ENCODE results near the gene AP3B2.
A peak's percentile ranks its signal among the peaks of the same experiment; 100 is the strongest.

AP3B2 gene

DNA sequence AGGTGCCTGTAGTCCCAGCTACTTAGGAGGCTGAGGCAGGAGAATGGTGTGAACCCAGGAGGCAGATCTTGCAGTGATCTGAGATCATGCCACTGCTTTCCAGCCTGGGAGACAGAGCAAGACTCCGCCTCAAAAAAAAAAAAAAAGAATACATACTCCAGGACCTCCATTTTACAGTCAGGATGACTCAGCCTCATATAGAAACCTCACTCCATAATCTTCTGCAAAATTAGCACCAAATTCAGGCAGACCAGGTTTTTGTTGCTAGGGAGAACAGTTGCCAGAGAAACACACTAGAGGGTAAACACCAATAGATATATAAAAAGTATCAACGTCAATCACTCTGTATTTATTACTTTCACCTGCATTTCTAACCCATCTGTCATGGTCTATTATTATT, 28.3 kb upstream of the AP3B2 start:
- Histone ChIP-seq H3K4me2 (no peak overlapping the region), H4K20me1 (no peaks in the 10 kb centered on the region), H3K27me3 (no peaks in the 10 kb centered on the region), H3K4me1 (no peaks in the 10 kb centered on the region), H3K9ac (no peak overlapping the region), H3K4me3 (no peak overlapping the region), H3K9me3 (replicated peaks in 1 of 11) (no peaks in the 10 kb centered on the region), H3K36me3 (peaks cover 0 to 27% (median 13%) of the 10 kb centered on the region in 11 experiments; a peak in 10 of 22 replicates), H3K27ac (no peak overlapping the region)
- TF ChIP-seq Cebpa-rat (IDR thresholded peaks at IDR 0.05): no peak

DNA sequence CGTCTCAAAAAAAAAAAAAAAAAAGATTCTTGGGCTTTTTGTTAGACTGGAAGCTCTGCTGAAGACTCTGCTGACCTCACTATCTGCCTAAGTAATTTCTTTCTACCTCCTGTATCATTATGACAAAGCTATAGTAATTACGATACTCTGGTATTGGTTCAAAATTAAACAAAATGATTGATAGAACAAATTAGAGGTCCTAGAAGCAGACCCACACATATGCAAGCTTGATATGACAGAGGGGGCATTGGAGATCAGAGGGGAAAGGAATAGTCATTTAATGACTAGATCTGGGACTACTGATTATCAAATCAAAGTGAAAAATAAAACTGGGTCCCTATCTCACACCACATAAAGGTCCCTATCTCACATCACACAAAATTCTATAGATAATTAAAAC, 21.9 kb upstream of the AP3B2 start:
- no peak overlapping the region for H3K4me2 ChIP-seq
- no peak overlapping the region for H3K9ac ChIP-seq
- H3K4me3 ChIP-seq: no peak overlapping the region
- H3K36me3 ChIP-seq: peaks cover 0 to 29% (median 13%) of the 10 kb centered on the region in 11 experiments; a peak in 15 of 22 replicates
- H3K27ac ChIP-seq: no peak overlapping the region
- TF ChIP-seq Cebpa-rat (IDR thresholded peaks at IDR 0.05): no peak
- no peaks in the 10 kb centered on the region for H3K4me1 ChIP-seq
- no peaks in the 10 kb centered on the region for H3K9me3 ChIP-seq (replicated peaks in 1 of 11)
- H3K27me3 ChIP-seq: no peaks in the 10 kb centered on the region
- no peaks in the 10 kb centered on the region for H4K20me1 ChIP-seq

DNA sequence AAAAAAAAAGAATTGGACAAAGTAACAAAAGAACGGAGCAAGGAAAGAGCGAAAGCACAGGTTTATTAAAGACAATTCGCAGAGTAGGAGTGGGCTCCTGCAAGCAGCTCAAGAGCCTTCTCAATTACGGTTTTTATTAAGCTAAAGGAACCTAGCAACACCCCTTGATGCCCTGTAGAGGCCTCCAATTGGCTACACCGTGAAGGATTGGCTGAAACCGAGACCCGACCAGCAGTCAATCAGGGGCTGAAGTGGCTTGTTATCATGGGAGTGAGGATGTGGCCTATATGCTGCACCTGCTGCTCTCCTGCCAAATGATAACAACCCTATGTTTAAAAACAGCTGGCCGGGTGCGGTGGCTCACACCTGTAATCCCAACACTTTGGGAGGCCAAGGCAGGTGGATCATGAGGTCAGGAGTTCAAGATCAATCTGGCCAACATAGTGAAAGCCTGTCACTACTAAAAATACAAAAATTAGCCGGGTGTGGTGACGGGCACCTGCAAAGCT, 20.4 kb upstream of the AP3B2 start:
- no peak overlapping the region for H3K9ac ChIP-seq
- H4K20me1 ChIP-seq: no peaks in the 10 kb centered on the region
- H3K27ac ChIP-seq: no peak overlapping the region
- no peaks in the 10 kb centered on the region for H3K27me3 ChIP-seq
- peaks cover 0 to 25% (median 5%) of the 10 kb centered on the region in 11 experiments; a peak in 14 of 22 replicates for H3K36me3 ChIP-seq
- H3K4me3 ChIP-seq: no peak overlapping the region
- TF ChIP-seq Cebpa-rat (IDR thresholded peaks at IDR 0.05): no peak
- no peaks in the 10 kb centered on the region for H3K4me1 ChIP-seq
- H3K4me2 ChIP-seq: no peak overlapping the region
- H3K9me3 ChIP-seq (replicated peaks in 1 of 11): no peaks in the 10 kb centered on the region

DNA sequence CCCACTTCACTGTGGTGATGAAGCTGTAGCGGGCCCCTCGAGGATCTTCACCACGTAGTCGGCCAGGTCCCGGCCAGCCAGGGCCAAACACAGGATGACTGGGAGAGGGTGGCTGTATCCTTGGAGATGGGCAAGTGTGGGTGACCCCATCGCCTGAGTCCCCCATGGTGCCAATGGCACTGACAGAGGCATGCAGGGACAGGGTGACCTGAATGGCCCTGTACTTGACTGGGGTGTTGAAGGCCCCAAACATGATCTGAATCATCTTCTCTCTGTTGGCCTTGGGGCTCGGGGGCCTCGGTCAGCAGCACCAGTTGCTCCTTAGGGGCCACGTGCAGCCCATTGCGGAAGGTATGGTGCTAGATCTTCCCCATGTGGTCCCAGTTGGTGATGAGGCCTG, 17.1 kb upstream of the AP3B2 start:
- Histone ChIP-seq H3K27ac (no peak overlapping the region), H4K20me1 (no peaks in the 10 kb centered on the region), H3K4me3 (no peak overlapping the region), H3K27me3 (no peaks in the 10 kb centered on the region), H3K9me3 (replicated peaks in 1 of 11) (no peaks in the 10 kb centered on the region), H3K9ac (no peak overlapping the region), H3K4me2 (no peak overlapping the region), H3K4me1 (no peaks in the 10 kb centered on the region), H3K36me3 (peaks cover 0 to 10% (median 0%) of the 10 kb centered on the region in 11 experiments; a peak in 5 of 22 replicates)
- no peak for TF ChIP-seq Cebpa-rat (IDR thresholded peaks at IDR 0.05)

DNA sequence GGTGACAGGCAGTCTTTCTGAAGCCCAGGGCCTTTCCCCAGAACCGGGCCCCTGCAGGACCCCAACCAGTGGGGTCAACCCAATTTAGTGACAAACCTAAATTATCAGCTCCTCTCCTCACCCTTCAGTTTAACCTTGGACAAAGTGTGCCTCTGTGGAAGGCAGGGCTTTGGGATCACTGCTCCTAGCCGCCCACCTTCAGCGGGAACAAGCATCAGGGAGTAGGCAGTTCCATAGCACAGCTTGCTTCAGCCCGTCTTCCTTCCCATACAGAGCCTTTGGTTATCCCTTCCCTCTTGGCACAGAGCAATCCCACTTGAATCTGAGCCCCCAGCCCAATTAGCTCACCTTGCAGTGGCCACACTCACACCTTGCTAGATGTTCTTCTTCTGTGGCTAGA, 5.3 kb upstream of the AP3B2 start:
- H3K27ac ChIP-seq: no peak overlapping the region
- no peaks in the 10 kb centered on the region for H3K27me3 ChIP-seq
- no peak for TF ChIP-seq Cebpa-rat (IDR thresholded peaks at IDR 0.05)
- no peak overlapping the region for H3K9ac ChIP-seq
- no peaks in the 10 kb centered on the region for H3K36me3 ChIP-seq
- no peaks in the 10 kb centered on the region; a peak in 1 of 22 replicates for H4K20me1 ChIP-seq
- peaks cover 10 to 23% (median 18%) of the 10 kb centered on the region in 11 experiments; a peak in 21 of 22 replicates for H3K9me3 ChIP-seq (replicated peaks in 1 of 11)
- peaks cover 5 to 6% (median 6%) of the 10 kb centered on the region in 10 experiments; a peak in 17 of 20 replicates for H3K4me1 ChIP-seq
- H3K4me2 ChIP-seq: no peak overlapping the region
- no peak overlapping the region for H3K4me3 ChIP-seq

DNA sequence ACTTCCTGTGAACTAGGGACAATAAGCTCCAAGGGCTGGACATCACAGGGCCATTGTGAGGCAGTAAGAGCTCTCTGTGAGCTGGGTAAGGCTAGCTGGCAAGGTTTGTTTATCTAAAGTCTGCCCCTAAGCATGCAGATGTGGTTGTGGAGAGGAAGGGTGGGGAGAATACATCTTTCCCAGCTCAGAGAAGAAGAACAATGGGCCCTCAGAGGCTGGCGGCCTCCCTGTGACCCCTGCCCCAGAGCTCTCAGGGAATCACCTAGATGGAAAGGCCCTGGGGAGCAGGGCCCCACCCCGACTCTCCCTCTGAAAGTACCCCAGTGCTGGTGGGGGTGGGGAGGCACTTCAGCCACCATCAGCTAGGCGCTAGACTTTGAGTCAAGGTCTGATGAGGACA, 4.3 kb upstream of the AP3B2 start:
- H3K27ac ChIP-seq: no peak overlapping the region
- TF ChIP-seq Cebpa-rat (IDR thresholded peaks at IDR 0.05): no peak
- H3K4me2 ChIP-seq: no peak overlapping the region
- no peak overlapping the region for H3K4me3 ChIP-seq
- H4K20me1 ChIP-seq: peaks cover 0 to 3% (median under 1%) of the 10 kb centered on the region in 11 experiments; a peak in 4 of 22 replicates
- no peak overlapping the region for H3K9ac ChIP-seq
- no peaks in the 10 kb centered on the region for H3K36me3 ChIP-seq
- H3K9me3 ChIP-seq (replicated peaks in 1 of 11): peaks cover 10 to 23% (median 18%) of the 10 kb centered on the region in 11 experiments; a peak in 21 of 22 replicates
- H3K4me1 ChIP-seq: peaks cover 7 to 10% (median 9%) of the 10 kb centered on the region in 10 experiments; a peak in 19 of 20 replicates
- no peaks in the 10 kb centered on the region for H3K27me3 ChIP-seq

DNA sequence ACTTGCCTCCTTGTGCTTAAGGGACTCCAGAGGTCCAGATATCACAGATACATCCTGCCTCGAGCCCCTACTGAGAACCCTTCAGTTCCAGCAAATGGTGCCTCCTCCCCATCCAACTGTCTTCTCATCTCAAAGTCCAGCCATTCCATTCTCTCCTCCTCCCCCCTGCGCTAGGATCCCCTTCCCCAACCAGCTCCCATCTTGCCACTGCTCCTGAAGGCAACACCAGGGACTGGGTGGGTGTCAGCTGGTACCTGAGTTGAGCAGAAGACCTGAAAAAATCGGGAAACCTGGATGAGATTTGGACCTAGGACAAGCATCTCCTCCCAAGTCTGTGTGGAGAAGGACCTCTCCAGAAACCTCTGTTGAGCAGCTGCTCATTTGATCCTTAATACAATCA, 2.4 kb upstream of the AP3B2 start:
- no peak for TF ChIP-seq Cebpa-rat (IDR thresholded peaks at IDR 0.05)
- Histone ChIP-seq H3K9me3 (replicated peaks in 1 of 11) (peaks cover 5 to 8% (median 7%) of the 10 kb centered on the region in 11 experiments; a peak in 21 of 22 replicates), H3K27ac (no peak overlapping the region), H4K20me1 (peaks cover 0 to 11% (median 6%) of the 10 kb centered on the region in 11 experiments; a peak in 7 of 22 replicates), H3K27me3 (no peaks in the 10 kb centered on the region), H3K36me3 (no peaks in the 10 kb centered on the region), H3K4me2 (no peak overlapping the region), H3K9ac (no peak overlapping the region), H3K4me3 (no peak overlapping the region), H3K4me1 (peaks cover 11 to 16% (median 13%) of the 10 kb centered on the region in 10 experiments; a peak in 19 of 20 replicates)

DNA sequence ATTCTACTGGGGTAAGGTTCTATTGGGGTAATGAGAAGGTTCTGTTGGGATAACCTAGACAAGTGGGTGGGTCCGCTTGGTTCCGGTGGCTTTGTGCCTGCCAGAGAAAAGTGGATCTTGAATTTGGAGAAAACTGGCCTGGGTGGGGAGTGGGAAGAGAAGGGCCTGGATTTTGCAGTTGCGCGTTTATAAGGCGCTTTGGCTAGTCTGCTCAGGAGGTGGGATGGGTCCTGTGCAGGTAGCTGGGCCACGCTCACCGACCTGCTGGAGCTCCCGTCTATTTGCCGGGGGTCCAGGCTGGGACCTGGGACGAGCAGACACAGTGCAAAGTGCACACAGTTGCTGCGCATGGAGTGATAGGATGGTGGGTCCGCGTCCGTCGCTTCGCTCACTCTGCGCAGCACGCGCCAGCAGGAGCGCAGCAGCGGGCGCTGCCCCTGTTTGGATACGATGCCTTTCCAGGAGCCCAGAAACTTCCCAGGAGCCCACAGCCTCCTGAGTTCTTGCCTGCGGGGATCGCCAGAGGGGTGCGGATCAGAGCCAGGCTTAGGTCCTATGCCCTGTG, 1.3 kb upstream of the AP3B2 start:
- no peaks in the 10 kb centered on the region for H3K36me3 ChIP-seq
- no peaks in the 10 kb centered on the region for H3K27me3 ChIP-seq
- no peak for TF ChIP-seq Cebpa-rat (IDR thresholded peaks at IDR 0.05)
- H3K4me2 ChIP-seq: peak overlapping the region in 2 of 11 experiments; percentile 93 to 94; a peak in 5 of 22 replicates
- H3K4me1 ChIP-seq: peaks cover 11 to 16% (median 13%) of the 10 kb centered on the region in 10 experiments; a peak in 19 of 20 replicates
- H4K20me1 ChIP-seq: peaks cover 0 to 11% (median 6%) of the 10 kb centered on the region in 11 experiments; a peak in 7 of 22 replicates
- H3K9me3 ChIP-seq (replicated peaks in 1 of 11): no peaks in the 10 kb centered on the region
- H3K4me3 ChIP-seq: no peak overlapping the region
- no peak overlapping the region for H3K9ac ChIP-seq
- no peak overlapping the region for H3K27ac ChIP-seq

DNA sequence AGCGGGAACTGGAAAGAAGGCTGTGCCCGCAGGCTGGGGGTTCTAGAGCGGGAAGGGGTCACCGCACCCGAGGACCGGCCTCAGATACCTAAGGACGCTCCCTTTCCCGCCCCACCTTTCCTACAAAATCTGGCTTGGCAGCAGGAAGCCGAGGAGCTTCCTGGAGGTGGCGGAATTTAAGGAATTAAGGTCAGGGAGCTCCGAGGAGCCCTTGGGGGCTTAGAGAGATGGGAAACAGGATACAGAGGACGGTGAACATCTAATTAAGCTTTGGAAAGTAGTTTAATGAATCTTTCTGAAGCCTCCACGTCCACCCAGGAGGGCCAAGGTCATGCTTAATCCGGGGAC, 507 bp upstream of the AP3B2 start:
- Histone ChIP-seq H3K27me3 (no peaks in the 10 kb centered on the region), H3K27ac (peak overlapping the region in 4 of 11 experiments; percentile 9 to 66 (median 60); a peak in 5 of 22 replicates), H3K4me3 (peak overlapping the region; percentile 69 to 88 (median 78)), H3K9ac (peak overlapping the region; percentile 1 to 78 (median 65); a peak in 18 of 22 replicates), H3K36me3 (no peaks in the 10 kb centered on the region), H3K4me2 (peak overlapping the region; percentile 88 to 99 (median 96)), H3K4me1 (peaks cover 11 to 16% (median 13%) of the 10 kb centered on the region in 10 experiments; a peak in 19 of 20 replicates), H3K9me3 (replicated peaks in 1 of 11) (no peaks in the 10 kb centered on the region), H4K20me1 (peaks cover 0 to 11% (median 6%) of the 10 kb centered on the region in 11 experiments; a peak in 7 of 22 replicates)
- TF ChIP-seq Cebpa-rat (IDR thresholded peaks at IDR 0.05): no peak

Data from BLaER1 treated with 17β-estradiol and CSF1 and Interleukin-3, amounts not matched to agents 10 nM and 100 nM (cell line).